ENCODE measurements around the gene THAP11.
A peak's percentile ranks its signal among the peaks of the same experiment; 100 is the strongest.

THAP11 gene

DNA sequence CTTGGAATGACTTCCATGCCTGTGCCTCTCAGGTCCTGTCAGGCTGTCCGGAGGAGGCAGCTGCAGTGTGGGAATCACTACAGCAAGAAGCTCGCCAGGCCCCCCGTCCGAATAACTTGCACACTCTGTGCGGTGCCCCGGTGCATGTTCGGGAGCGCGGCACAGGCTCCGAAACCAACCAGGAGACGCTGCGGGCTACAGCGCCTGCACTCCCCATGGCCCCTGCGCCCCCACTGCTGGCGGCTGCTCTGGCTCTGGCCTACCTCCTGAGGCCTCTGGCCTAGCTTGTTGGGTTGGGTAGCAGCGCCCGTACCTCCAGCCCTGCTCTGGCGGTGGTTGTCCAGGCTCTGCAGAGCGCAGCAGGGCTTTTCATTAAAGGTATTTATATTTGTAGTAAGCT is 43.9 kb downstream of the THAP11 start:
- DNase-seq, result no peak

DNA sequence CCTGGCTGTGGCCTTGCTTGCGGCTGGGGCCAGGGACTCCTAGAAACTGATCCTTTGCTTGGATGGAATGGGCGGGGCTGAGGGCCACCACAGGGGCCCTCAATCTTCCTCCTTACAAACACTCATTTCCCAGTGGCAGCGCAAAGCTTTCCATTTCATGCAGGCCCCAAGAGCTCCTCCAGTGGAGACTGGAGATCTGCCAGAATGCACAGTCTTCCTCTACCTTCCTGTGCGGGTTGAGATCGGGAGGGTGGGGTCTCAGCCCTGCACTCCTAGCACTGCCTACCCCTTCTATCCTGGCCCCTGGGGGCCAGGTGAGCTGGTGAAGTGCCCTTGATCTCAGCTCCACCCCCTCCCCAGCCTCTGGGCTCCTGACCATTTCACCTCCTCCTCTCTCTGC is 44.3 kb downstream of the THAP11 start:
- DNase-seq, result no peak

DNA sequence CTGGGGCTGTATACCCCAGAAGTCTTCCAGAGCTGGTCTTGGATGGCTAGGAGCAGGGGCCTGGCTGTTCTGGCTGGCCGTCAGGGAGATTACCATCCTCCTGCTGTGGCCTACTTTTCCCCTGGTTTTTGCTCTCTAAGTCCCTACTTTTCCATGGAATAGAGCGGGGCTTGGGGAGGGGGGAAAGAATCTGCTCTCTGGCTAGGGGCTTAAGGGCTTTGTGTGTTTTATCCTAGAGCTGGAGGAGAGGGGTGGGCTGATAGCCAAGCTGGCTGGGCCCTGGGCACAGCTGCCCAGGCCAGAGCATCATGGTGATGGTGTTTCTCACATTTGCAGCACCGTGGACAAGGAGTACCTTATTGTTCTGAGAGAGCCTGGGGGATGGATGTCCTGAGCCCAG is 46.2 kb downstream of the THAP11 start:
- no peak for DNase-seq

DNA sequence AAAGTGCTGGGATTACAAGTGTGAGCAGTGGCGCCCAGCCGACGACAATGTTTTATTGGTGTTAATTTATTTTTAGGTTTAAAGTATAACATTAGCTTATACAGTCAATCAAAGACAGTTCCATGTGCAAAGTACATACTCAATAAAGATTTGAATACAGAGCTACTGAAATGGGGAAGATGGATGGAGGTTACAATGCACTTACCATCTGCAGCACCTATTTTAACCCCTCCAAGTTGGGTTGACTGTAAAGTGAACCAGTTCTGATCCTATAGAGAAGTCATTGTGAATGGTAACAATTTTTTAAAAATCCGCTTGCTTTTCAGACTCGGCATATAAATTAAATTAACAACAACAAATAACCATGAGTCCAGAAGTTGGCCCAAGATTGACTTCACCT is 50.3 kb downstream of the THAP11 start:
- no peak for DNase-seq

DNA sequence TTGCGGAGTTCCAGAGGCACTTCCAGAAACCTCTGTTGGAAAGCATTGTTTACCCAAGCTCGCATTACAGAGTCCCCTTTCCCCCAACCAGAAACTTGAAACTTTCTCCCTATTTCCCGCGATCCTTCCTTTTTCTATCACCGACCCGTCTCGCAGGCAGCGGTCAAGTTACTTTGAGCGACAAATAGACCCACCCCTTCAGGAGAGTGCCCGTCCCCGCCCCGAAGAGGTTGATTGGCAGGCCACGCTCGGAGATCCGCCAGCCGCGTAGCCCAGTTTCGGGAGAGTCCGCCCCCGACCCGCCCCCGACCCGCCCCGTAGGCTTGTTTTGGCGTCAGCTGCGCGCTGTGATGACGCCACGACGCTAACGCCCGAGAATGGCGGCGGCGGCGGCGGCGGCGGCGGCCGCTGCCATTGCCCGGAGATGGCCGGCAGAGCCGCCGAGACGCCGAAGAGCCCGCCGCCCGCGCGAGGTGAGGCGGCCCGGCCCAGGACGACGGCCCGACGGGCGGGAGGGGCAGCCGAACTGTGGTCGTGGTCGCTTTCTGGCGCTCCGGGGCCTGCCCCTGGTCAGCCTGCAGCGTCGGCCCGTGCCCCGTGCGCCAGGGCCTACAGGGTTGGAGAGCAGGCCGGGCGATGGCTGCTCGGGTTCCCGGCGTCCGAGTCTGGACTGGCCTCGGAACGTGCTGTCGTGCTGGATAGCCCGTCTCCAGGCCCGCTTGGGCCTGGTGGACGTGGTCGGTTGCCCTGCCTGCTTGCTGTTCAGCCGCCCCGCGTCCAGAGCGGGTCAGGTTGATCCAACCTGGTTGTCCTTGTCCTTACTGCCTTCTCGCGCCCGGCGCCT is 51.0 kb downstream of the THAP11 start, which contains the start of gene PSKH1:
TSS of gene PSKH1 (plus strand) at position 356 of the 844 bp plus-strand sequence. CDS start 15,496 bp downstream, outside the sequence.
- peak; percentile 90 for DNase-seq
